ENCODE results near the gene SLC9A9. TPM values are rescaled to one million over a fixed set of nuclear protein-coding genes. Genes with fewer than 3 reads are reported as not detected.

Gene SLC9A9
- total and polyA plus RNA-seq, 9 of the 15 experiments (the other 6 are each of a cell fraction or from before 2014, with no cell fraction given): 0.03 to 0.13 TPM; not detected in 7

DNA sequence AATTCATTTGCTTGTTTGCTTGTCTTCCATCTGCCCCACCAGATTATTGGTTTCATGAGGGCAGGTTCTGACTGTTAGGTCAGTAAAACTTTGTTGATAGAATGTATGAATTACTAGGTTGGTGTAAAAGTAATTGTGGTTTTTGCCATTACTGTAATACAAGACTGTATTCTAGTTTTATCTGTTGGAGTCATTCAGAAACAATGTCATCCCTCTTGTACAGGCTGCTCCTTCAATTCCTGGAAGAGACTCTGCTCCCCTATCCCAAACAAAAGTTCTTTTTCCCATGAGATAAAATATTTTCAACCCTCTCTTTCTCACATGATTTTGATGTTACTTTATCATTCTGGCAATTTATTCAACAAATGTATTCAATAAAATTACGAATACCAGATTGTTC, 613.7 kb downstream of the SLC9A9 start (continued):
- TF ChIP-seq, protein P1, sequence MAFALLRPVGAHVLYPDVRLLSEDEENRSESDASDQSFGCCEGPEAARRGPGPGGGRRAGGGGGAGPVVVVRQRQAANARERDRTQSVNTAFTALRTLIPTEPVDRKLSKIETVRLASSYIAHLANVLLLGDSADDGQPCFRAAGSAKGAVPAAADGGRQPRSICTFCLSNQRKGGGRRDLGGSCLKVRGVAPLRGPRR (CRISPR knock-in tag; IDR thresholded peaks at IDR 0.05): no peak
- TF ChIP-seq JUND (IDR thresholded peaks at IDR 0.05; ENCODE audit: borderline replicate concordance, low read depth, low read length) (no peak), JUND (tag; IDR thresholded peaks at IDR 0.05; ENCODE audit: borderline replicate concordance, low read depth, low read length) (no peak)

DNA sequence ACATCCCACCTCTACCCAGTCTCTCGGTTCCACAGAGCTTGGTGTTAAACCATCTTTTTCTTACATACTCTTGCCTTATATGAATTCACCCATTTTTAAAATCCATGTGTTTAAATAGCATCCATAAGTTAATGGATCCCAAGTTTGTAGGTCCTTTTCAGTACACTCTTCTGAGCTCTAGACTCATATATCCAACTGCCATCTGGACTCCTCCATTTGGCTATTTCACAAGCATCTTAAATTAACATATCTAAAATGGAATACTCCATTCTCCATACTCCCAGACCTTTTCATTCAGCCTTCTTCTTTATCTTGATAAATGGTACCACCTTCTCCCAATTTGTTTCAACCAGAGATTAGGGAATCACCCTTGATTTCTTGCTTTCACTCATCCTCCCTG, 615.3 kb downstream of the SLC9A9 start:
- H3K79me2 ChIP-seq (ENCODE audit: control insufficient read depth, insufficient read depth, low read length): no peaks in the 10 kb centered on the region
- DNase-seq (ENCODE audit: extremely low read depth in 1 of 4, low spot score in 3 of 4) (no peak), FAIRE-seq (no peak), ATAC-seq (no peak)
- in situ Hi-C loops (cut with MboI) (no loop called here), intact Hi-C loops (cut with micrococcal nuclease) (no loop called here)
- no TSS peak for BruUV-seq (replicated peaks)
- H2AFZ ChIP-seq (ENCODE audit: low read depth, low read length): no peak overlapping the region
- no peaks in the 10 kb centered on the region for H4K20me1 ChIP-seq (replicated peaks; ENCODE audit: control insufficient read depth, insufficient read depth, low read length)
- H3K9me1 ChIP-seq (ENCODE audit: control insufficient read depth, insufficient read depth, low read length): no peaks in the 10 kb centered on the region
- H3K9me3 ChIP-seq (replicated peaks; ENCODE audit: control insufficient read depth, insufficient read depth, low read depth, low read length): no peaks in the 10 kb centered on the region
- peaks cover 10 to 11% of the 10 kb centered on the region in 2 experiments; a peak in 4 of 5 replicates for H3K4me1 ChIP-seq (replicated peaks in 1 of 2; ENCODE audit: control insufficient read depth in 2 of 2, insufficient read depth in 2 of 2, low read length in 2 of 2)
- no peak overlapping the region for H3K27ac ChIP-seq (ENCODE audit: extremely low read depth, low read depth, low read length)
- ChIA-PET CTCF (ENCODE audit: low intra/inter-chr PET ratio) (no interaction called here), POLR2A (interaction anchor here (1.7 to 1.9 kb wide), 2 partner anchors 10 to 11 kb away, joined by 4 to 5 read pairs; no protein-coding TSS in a partner anchor)
- H3K4me2 ChIP-seq (ENCODE audit: insufficient read depth, low read length): no peak overlapping the region
- H3K9ac ChIP-seq (ENCODE audit: insufficient read depth in 1 of 2, low read depth in 2 of 2, low read length in 2 of 2): no peak overlapping the region
- no peaks in the 10 kb centered on the region for H3K27me3 ChIP-seq (ENCODE audit: control insufficient read depth in 2 of 2, insufficient read depth in 2 of 2, low read length in 2 of 2)
- H3K4me3 ChIP-seq: no peak overlapping the region
- TF ChIP-seq MTA3 (IDR thresholded peaks at IDR 0.05; ENCODE audit: borderline replicate concordance): no peak
- TF ChIP-seq BCL6 (CRISPR knock-in tag; IDR thresholded peaks at IDR 0.05): no peak
- no peak for TF ChIP-seq TCFL5 (CRISPR knock-in tag; conservative IDR thresholded peaks at IDR 0.05)
- 25% methylated on average over 1 of the region's 1 CpG for WGBS (ENCODE audit: insufficient coverage, low coverage, missing lambda C conversion rate)
- H3K36me3 ChIP-seq (ENCODE audit: control insufficient read depth, insufficient read depth, low read length): no peaks in the 10 kb centered on the region
